ENCODE measurements around the gene LAMTOR2. TPM values are rescaled to one million over a fixed set of nuclear protein-coding genes. Genes with fewer than 3 reads are reported as not detected.

The LAMTOR2 gene
- total and polyA plus RNA-seq, 2 of the 8 experiments (the other 6 are each of a cell fraction or from before 2014, with no cell fraction given), result 54.7 to 122 TPM

DNA sequence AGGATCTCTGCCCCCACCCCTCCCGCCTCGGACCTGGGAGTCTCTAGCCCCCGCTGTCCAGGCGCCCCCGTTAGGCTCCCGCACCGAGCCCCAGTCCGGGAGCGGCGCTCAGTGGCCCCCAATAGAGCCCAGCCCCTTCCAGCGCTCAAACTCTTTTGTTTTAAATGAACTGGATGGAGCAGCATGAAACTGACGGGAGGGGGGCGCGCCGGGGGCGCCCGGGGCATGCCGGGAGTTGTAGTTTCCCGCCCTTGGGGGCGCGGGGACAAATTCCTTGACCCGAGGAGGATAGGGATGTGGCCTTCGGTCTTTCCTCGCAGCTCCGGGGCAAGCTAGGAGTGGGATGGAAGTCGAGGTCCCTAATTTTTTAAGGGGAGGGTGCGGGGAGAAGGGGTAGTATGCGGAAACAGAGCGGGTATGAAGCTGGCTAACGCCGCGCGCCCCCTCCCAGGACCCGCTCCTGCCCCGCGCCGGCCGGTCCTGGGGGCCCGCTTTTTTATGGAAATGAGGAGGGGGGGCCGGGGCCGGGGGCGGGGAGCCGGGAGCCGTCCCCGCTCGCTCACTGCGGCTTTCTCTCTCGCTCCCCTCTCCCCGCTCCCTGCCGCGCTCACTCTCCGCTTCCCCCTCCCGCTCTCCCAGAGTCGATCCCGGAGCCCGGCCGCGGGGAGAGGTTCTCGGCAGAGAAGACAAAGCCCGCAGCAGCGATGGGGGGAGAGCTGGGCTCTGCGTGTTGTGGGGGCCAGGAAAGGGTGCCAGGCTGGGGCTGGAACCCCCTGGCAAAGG, 27.9 kb downstream of the LAMTOR2 start, which contains the start of gene MEX3A (continued):
- TF ChIP-seq SIN3A (conservative IDR thresholded peaks at IDR 0.05 in 1 of 2, IDR thresholded peaks at IDR 0.05 in 1 of 2; ENCODE audit: low read depth in 1 of 2, low read length in 2 of 2) (peak; percentile 51 to 95; a peak in 2 of 4 replicates), BRCA1 (IDR thresholded peaks at IDR 0.05; ENCODE audit: low read depth, low read length) (no peak), CTBP2 (IDR thresholded peaks at IDR 0.05; ENCODE audit: borderline replicate concordance, insufficient read depth, insufficient read length, low read length) (peak; percentile 55), EGR1 (IDR thresholded peaks at IDR 0.05; ENCODE audit: borderline replicate concordance, low read depth, low read length) (peak; percentile 82), MAFK (IDR thresholded peaks at IDR 0.05; ENCODE audit: low read depth, low read length) (no peak), EP300 (IDR thresholded peaks at IDR 0.05; ENCODE audit: borderline replicate concordance in 1 of 2, low read depth in 2 of 2, low read length in 2 of 2) (peak in 1 of 2 experiments; percentile 60; a peak in 1 of 3 replicates), NANOG (IDR thresholded peaks at IDR 0.05; ENCODE audit: insufficient read depth, low read depth, low read length, poor library complexity, severe bottlenecking) (peak; percentile 47), POLR2AphosphoS5 (IDR thresholded peaks at IDR 0.05; ENCODE audit: low read depth, low read length) (peak; percentile 88), TCF12 (IDR thresholded peaks at IDR 0.05; ENCODE audit: low read depth, low read length) (peak; percentile 58; the same call in 1 of the 2 replicates), POLR2A (IDR thresholded peaks at IDR 0.05; ENCODE audit: control extremely low read depth in 1 of 2, low read depth in 2 of 2, low read length in 2 of 2) (peak; percentile 48 to 54; a peak in 2 of 3 replicates), MAX (IDR thresholded peaks at IDR 0.05) (peak; percentile 36), TAF7 (optimal IDR thresholded peaks at IDR 0.05; ENCODE audit: borderline replicate concordance, low read depth, low read length) (peak; percentile 68), GTF2F1 (IDR thresholded peaks at IDR 0.05; ENCODE audit: borderline replicate concordance, low read depth, low read length) (peak; percentile 39; the same call in 1 of the 2 replicates), SP1 (IDR thresholded peaks at IDR 0.05; ENCODE audit: low read depth, low read length) (peak; percentile 42; the same call in 1 of the 2 replicates), SAP30 (IDR thresholded peaks at IDR 0.05; ENCODE audit: insufficient read depth, insufficient replicate concordance, low read length) (no peak), SIX5 (IDR thresholded peaks at IDR 0.05; ENCODE audit: low read depth, low read length) (peak; percentile 84), JUN (IDR thresholded peaks at IDR 0.05; ENCODE audit: low read depth, low read length) (peak; percentile 32; the same call in 1 of the 2 replicates), GABPA (IDR thresholded peaks at IDR 0.05; ENCODE audit: borderline replicate concordance, insufficient read depth, low read length) (no peak), TAF1 (IDR thresholded peaks at IDR 0.05; ENCODE audit: low read depth, low read length) (peak; percentile 61), RBBP5 (IDR thresholded peaks at IDR 0.05; ENCODE audit: borderline replicate concordance, low read depth, low read length) (peak; percentile 80), CREB1 (IDR thresholded peaks at IDR 0.05) (peak; percentile 47; the same call in 1 of the 2 replicates)
